GM18861 (cell line): ENCODE data around the gene RAB26.

Experiments used
- ATAC-seq: cut with Tn5 transposase; IDR thresholded peaks from one replicate; pipeline ENCODE4 v1.9.1; 2021; ENCODE audit not compliant: unreplicated experiment

Gene RAB26

DNA sequence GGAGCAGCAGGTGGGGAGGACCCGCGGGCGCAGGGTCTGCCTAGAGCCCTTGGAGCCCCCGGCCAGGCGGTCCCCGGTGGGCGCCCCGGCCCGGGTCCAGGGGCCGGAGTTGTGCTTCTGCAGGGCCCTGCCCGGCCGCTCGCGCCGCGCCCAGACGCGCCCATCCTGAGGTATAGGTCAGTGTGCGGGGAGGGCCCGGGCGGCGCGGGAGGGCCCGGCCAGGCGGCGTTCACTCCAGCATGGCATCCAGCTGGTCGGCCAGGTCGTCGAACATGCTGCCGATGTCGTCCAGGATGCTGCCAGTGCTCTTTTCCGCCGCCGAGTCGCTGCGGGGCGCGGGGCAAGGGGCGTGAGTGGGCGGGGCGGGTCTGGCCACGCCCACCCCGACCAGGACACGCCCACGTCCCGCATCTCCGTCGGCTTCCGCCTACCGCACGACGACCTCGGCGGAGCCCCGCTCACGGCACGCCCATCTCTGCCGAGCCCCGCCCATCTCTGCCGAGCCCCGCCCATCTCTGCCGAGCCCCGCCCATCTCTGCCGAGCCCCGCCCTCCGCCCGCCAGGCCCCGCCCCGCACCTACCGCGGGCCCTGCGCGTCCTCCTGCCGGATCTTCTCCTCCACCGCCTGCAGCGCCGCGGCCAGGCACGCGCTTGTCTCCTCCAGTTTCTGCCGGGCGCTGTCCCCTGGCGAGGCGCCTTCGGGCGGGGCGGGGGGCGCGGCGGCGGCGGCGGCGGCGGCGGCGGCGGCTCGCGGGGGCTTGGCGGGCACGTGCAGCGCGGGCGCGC lies 30.1 kb downstream of the RAB26 start:
- no peak for ATAC-seq

DNA sequence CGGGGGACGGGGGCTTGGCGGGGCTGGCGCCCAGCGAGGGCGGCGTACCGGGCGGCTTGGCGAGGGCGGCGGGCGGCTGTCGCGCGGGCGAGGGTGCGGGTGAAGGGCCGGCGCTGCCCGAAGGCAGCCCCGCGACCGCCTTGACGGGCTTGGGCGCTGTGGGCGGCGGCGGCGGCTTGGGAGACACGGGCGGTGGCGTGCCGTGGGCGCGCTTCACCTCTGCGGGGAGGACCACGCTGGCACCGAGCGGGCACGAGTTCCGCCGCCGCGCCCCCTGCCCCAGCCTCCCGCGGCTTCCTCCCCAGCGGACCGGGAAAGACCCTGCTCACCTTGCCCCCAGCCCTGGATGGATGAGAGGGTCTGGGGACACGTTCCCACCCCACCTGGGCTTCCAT lies 30.7 kb downstream of the RAB26 start:
- ATAC-seq: no peak

DNA sequence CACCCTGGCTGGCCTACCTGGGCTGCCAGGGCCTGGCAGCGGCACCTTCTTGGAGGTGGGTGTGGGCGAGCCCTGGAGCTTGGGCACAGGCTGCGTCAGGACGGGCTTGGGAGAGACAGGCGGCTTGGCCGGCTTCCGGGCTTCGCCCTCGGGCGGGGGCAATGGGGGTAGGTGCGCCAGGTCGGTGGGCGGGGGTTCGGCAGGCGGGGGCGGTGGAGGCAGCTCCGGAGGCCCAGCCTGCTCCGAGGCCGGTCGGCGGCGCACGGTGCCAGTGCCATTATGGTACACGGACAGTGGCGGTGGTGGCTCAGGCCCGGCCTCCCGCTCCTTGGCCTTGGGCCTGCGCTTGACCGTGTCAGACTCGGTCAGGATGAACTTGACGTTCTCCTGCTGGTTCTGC lies 31.2 kb downstream of the RAB26 start:
- no peak for ATAC-seq

DNA sequence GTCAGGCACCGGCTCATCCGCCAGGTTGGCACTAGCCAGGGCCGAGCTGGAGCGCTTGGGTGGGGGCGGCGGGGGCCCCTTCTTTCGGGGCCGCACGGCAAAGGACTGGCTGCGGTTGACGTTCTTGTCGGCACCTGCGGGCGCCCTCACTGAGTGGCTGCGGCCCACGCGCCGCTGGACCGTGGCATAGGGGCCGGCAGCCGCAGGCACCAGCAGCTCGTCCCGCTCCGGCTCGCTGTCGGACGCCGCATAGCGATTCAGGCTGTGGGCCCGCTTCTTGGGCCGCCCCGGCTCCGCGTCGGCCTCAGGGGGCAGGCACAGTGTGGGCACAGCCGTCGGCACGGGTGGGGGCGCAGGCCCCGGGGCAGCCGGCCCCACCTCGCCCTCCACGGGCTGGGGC lies 32.0 kb downstream of the RAB26 start:
- no peak for ATAC-seq

DNA sequence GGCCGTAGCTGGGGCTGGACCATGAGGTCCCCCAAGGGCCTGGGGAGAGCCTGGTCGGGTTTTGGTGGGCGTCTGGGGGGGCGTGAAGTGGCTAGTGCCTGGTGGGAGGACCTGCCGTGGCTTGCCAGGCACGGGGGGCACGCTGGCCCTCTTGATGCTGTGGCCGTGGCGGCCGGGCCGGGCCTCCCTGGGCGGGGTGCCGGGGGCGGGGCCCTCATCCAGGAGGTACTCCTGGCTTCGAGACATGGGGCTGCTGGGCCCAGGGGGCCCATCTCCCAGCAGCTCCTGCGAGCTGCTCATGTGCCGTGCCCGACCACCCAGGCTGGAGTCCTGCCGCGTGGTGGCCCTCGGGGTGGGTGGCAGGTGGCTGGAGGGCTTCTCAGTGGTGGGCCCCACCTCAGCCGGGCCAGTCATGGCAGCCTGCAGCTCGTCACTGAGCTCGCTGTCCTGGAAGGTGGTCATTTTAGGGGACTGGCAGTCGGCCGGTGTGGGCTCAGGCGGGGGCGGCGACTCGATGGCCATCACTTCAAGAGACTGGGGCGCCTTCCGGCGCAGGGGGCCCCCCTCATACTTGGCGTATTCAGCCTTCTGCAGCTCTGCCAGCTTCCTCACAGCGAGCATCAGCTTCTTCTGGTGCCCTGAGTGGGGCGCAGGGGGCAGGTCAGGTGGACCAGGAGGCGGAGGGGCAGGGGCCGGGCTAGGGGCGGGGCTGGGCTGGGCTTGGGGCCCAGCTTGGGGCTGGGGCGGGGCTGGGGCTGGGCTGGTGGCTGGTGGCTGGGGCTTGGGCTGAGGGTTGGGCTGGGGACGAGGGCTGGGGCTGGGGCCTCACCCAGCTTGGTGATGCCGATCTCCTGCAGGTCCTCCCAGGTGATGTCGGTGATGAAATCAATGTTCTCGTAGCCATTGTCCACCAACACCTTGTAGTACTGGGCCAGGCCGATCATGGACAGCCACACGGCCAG lies 32.8 kb downstream of the RAB26 start:
- no peak for ATAC-seq

DNA sequence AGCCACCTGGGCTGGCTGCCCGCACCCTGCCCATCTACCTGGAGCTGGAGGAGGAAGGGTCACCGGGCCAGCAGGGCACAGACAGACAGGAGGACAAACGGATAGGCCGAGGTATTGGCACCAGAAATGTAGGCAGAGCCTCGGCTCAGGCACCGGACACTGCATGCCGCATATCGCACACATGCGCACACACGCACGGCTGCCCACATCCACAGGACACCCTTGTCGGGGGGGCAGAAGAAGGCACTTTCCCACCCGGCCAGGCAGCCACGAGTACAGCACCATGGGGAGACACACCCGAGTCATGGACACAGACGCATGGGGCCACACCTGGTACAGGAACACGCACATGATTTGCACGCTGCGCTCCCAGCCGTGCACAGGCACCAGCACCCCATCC lies 33.5 kb downstream of the RAB26 start:
- ATAC-seq: no peak

DNA sequence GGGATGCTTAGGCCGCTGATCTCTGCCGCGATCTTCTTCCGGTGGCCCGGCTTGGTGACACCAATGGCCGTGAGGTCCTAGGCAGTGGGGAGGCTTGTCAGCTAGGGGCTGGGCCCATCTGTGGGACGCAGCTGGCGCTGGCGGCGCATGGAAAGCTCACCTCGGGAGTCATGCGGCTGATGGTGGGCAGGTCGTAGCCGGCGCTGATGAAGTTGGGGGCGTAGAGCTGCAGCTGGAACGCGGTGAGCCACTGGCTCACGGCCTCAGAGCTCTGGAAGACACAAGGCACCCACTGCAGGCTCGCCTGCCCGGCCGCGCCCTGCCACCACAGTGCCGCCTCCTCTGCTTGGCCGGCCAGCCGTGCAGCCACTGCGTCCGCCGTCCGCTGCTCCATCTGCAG lies 35.2 kb downstream of the RAB26 start:
- no peak for ATAC-seq

DNA sequence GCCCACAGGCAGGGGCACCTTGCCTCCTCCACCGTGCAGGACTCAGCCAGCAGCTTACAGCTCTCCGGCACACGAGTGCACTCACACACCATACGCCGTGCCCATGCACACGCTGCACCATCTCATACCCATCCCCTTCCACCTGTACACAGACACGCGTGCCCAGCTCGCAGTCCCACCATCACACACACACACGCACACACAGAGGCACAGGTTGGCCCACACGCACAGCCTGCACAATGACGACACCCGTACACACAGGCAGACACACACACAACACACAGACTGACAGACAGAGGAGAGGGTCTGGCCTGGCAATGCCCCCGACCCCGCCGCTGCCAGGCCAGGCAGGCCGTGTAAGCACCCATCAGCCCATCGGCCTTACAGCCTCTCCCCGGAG lies 35.9 kb downstream of the RAB26 start:
- ATAC-seq: no peak

DNA sequence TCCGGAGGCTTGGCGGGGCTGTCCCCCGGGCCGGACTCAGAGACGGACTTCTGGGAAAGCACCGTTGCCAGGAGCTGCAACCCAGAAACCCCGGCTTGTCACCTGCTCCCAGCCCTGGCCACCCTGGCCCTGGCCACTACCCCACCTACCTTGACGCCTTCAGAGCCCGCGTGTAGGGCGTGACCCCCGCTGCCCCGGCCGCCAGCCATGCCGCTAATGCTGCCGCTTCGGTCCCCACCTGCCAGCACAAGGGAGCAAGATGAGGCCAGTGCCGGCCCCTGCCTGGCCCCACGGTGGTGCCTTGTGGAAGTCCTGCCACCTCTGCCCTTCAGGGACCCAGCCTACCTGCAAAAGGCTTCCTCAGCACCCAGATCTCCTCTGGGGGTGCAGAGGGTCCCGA lies 36.5 kb downstream of the RAB26 start:
- no peak for ATAC-seq

DNA sequence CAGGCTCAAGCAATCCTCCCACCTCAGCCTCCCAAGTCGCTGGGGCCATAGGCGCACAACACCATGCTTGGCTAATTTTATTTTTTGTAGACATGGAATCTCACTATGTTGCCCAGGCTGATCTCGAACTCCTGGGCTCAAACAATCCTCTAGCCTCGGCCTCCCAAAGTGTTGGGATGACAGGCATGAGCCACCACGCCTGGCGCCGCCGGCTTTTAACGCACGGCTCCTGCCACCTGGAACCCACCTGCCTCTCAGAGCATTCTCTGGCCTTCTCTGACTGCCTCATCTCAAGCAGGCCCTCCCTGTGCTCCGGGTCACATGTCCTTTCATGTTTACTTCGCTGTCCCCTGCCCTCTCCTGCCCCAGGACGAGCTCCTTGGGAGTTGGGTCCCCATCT lies 37.6 kb downstream of the RAB26 start:
- no peak for ATAC-seq

DNA sequence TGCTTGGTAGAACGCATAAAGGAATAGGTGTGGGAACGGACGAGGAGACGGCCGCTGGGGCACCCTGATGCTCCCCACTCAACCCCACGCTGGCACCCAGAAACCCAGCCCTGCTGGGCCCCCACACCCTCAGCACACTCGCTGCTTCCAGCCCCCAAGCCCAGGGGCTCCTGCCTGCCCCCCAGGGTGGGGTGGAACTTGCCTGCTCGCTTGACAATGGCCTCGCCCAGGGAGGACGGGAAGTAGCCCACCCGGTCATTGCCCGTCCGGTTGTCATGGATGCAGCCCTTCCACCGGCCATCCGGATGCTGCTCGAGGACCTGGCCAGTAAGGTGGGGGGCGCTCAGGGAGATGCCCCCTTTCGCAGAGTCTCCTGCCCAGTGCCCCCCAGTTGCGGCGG lies 38.1 kb downstream of the RAB26 start:
- ATAC-seq: no peak

DNA sequence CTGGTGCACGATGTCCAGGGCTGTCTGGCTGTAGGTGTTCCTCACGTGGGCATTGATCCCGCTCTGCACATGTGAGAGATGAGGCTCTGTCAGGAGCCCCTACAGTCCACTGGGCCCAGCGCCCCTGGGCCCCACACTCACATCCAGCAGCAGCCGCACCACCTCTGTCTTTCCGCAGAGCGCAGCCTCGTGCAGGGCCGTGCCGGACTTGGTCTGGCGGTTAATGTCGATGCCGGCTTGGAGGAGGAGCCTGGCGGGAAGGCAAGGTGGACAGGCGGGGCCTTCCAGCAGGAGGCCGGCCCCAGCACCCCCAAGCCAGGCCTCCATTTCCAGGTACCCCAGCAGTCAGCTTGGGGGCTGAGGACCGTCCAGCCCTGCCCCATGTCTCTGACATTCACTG lies 38.8 kb downstream of the RAB26 start:
- no peak for ATAC-seq

DNA sequence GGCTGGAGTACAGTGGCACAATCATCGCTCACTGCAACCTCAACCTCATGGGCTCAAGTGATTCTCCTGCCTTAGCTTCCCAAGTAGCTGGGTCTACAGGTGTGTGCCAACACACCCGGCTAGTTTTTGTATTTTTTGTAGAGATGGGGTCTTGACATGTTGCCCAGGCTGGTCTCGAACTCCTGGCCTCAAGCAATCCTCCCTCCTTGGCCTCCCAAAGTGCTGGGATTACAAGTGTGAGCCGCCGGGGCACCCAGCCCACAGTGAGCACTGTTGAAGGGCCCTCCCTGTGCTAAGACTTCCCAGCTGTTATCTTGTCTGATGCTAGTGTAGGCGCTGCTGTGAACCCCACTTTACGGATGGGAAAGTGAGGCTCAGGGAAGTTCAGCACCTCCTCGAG lies 40.0 kb downstream of the RAB26 start:
- ATAC-seq: no peak

DNA sequence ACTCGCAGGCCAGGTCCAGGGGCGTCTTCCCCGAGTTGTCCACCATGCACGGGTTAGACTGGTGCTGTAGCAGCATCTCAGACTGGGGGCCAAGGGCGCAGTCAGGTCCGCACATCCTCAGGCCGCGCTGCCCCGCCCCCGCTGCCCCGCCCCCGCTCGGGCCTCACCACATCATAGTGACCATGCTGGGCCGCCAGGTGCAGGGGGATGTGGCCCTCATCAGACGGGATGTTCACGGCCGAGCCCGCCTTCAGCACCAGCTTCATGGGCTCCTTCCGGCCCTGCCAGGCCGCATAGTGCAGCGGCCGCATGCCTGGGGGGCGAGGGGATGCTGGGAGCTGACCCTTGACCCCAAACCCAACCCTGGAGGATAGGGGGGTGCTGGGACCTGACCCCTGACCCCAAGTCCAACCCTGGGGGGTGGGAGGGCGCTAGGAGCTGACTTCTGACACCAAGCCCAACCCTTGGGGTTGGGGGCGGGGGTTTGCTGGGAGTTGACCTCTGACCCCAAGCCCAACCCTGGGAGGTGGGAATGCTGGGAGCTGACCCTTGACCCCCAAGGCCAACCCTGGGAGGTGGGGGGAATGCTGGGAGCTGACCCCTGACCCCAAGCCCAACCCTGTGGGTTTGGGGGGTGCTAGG lies 40.9 kb downstream of the RAB26 start:
- no peak for ATAC-seq

DNA sequence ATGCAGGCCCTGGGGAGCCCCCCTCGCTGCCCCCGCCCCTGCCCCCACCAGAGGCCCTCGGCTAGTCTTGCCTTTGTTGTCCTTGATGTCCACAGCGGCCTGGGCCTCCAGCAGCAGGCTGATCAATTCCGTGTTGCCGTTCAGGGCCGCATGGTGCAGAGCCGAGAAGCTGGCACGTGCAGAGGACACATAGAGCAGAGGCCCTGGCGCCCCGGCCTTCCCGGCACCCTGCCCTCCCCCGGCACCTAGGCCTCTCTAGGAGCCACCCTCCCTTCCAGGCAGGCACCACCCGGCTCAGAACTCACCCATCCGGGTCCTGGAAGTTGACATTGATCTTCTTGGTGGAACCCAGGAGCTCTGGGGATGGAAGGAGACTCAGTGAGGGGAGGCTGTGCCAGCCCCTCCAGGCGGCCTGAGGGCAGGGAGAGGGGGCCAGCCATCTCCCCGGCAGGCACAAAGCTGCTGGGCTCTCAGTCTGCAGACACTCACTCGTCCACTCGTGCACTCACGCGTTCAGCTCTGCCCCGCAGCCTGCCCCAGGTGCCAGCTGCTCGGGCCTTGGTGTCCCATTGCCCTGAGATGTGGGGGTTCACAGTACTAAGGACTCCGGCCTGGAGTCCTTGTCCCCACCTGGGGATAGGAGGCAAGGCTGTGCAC lies 41.7 kb downstream of the RAB26 start:
- ATAC-seq: no peak

DNA sequence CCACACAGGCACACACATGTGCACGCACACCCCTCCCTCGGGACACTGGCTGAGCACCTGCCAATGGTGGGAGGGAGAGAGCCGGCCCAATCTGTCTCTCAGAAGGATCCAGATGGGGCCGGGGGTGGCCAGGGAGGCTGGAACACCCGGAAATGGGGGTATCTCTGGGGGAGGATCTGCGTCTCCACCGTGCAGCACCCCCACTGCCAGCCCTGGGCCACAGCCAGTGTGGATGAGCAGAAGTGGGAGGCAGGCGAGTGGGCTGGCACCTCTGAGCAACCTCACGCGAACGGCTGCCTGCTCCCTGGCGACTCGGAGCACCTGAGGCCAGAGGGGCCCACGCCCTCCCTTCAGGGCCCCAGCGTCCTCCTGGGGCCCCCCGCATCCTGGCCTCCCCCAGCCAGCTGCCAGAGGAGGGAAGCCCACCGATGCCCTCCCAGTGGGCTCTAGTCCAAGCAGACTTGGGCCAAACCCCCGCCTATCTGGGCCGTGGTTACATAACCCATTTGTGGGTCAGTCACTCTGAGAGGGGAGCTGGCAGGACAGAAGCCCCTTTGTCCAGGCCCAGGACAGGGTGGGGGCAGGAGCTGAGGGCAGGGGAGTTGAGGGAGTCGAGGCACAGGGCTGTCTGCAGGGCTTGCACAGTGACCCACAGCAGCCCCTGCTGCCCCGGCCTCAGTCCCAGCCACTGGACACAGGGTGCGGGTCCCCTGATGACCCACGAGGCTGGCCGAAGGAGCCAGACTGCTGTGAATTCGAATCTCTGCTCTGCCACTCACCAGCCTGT lies 42.4 kb downstream of the RAB26 start:
- no peak for ATAC-seq

DNA sequence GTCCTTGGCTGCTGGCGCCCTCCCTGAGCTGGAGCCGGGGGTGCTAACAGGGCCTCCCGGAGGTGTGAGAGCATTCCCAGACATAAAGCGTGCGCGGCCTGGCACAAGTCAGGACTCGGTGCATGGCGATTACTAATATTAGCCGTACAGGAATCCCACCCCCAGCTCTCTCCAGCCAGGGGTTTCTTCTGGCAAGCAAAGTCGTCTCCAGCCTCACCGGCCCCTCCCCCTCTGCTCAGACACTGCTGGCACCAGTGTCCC lies 43.0 kb downstream of the RAB26 start:
- ATAC-seq: no peak

DNA sequence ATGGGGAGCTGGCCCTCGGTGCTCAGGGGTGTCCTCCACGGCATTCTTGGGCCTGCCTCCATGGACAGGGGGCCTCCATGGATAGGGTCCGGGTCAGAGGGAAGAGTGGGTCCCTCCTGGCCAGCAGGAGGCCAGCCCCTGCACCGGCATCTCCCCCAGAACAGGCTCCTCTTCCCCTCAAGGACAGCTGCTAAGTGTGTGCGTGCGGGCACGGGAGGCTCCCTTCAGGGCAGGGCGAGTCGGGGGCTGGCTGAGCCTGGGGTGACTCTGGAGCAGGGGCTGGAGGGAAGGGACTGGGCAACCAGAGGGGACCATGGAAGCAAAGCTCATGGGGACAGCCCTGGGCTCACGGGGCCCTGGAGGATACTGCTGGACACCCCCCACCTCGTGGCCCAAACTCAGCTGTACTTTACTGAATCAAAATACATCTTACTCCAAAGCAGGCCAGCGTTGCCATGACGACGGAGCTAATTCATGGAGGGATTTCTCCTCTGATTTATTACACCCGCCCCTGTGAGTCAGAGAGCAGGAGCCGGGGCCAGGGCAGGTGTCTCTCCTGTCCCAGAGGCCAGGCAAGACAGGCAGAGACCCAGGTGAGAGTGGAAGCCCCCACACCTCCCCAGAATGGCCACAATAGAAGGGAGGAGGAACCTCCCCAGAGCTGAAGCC lies 45.9 kb downstream of the RAB26 start:
- ATAC-seq: no peak

DNA sequence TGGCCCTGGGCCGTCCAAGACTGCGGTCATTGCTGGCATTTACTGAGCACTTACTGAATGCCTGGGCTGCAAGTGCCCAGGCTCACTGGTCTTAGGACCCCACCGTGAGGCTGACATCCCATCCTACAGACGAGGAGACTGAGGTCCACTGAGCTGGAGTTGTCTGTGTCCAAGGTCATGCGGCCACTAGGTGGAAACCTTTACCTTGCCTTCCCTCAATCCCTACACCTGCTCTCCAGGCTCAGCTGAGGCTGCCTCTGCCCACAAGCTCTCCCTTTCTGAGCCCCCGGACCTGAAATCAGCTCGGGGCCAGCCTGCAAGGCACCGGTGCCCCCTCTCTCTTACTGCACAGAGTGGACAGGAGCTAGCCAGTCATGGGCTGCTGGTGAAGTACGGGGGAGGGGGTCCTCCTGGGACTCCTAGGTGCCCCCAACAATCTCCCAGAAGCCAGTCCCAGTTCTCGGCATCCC lies 46.5 kb downstream of the RAB26 start:
- ATAC-seq: no peak
